ENCODE measurements around the gene PLP1. TPM values are rescaled to one million over a fixed set of nuclear protein-coding genes. Genes with fewer than 3 reads are reported as not detected.

Gene PLP1
- total RNA-seq, 4 donors from 2014 or later = 0.98 to 1.3 (median 1.2) TPM

DNA sequence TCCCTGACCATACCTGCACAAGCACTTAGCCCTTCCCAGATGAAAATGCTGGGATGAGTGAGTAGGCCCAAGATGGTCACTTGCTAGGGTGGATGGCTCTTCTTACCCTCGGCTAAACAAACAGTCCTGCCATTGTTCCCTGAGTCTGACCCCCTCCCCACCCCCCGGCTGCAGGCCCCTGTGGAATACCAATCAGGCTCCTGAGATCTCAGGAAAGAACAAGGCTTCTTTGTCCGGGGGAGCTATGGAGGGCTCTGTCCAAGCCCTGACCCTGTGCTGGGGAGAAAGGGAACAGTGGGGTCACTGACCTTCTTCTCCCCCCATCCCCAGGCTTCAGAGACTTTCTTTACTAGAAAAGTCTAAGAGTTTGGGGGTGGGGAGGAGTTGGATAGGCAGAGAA, 6.0 kb downstream of the PLP1 start:
- TF ChIP-seq, protein P1, sequence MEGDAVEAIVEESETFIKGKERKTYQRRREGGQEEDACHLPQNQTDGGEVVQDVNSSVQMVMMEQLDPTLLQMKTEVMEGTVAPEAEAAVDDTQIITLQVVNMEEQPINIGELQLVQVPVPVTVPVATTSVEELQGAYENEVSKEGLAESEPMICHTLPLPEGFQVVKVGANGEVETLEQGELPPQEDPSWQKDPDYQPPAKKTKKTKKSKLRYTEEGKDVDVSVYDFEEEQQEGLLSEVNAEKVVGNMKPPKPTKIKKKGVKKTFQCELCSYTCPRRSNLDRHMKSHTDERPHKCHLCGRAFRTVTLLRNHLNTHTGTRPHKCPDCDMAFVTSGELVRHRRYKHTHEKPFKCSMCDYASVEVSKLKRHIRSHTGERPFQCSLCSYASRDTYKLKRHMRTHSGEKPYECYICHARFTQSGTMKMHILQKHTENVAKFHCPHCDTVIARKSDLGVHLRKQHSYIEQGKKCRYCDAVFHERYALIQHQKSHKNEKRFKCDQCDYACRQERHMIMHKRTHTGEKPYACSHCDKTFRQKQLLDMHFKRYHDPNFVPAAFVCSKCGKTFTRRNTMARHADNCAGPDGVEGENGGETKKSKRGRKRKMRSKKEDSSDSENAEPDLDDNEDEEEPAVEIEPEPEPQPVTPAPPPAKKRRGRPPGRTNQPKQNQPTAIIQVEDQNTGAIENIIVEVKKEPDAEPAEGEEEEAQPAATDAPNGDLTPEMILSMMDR (IDR thresholded peaks at IDR 0.05; ENCODE audit: low read depth) = no peak

DNA sequence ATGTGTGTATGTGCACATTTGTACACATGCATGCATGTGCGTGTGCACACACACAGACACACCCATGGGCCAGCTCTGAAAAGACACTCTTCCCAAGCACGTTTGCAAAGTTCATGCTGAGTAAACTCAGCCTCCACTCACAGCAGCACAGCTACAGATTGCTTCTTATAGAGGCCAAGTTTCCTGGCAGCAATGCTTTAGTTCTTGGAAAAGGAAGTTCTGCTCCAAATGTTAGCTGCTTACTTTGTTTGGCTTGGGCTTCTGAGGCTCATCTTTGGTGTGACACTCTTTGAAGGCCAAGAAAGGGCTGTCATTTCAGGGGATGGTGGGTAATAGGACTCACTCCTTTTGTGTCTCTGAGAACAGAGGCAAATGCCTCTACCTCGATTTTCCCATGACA, 6.6 kb downstream of the PLP1 start:
- TF ChIP-seq, protein P1 (IDR thresholded peaks at IDR 0.05; ENCODE audit: low read depth) = no peak

DNA sequence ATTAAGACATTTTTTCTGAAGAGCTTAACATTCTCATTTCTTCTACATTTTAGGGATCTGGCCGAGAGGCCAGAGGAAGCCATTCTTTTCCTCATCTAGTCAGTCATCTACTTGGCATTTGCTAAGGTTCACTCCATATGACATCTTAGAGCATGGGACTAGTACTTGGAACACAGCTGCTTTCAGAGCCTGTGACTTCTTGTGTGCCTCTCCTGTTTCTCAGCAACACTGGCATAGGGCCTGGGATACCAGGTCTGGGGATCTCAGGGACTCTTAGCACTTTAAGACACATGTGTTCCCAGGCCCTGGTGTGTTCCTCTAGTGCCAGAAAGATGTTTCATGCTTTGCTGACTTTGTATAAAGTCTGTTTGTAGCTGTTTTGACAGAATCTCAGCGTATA, 7.3 kb downstream of the PLP1 start:
- TF ChIP-seq, protein P1 (IDR thresholded peaks at IDR 0.05; ENCODE audit: low read depth) = no peak

DNA sequence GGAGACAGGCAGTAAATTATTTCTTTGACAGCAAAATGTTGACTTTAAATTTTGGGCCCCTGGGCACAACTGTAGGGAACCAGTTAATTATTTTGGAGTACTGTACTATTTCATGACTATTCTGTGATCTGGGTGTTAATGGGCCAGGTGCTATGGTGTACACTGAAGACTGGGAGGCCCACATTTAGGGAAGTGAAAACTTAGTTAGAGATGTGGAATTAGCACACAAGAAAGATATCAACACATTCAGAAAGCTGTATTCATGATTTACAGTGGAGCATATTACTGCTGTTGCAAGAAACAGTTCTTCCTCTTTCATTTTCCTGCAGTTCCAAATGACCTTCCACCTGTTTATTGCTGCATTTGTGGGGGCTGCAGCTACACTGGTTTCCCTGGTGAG, 12.4 kb downstream of the PLP1 start:
- TF ChIP-seq, protein P1 (IDR thresholded peaks at IDR 0.05; ENCODE audit: low read depth) = no peak

DNA sequence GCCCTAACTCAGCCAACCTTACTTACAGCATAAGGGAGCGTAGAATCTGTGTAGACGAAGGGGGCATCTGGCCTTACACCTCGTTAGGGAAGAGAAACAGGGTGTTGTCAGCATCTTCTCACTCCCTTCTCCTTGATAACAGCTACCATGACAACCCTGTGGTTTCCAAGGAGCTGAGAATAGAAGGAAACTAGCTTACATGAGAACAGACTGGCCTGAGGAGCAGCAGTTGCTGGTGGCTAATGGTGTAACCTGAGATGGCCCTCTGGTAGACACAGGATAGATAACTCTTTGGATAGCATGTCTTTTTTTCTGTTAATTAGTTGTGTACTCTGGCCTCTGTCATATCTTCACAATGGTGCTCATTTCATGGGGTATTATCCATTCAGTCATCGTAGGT, 14.6 kb downstream of the PLP1 start:
- TF ChIP-seq, protein P1 (IDR thresholded peaks at IDR 0.05; ENCODE audit: low read depth) = no peak

DNA sequence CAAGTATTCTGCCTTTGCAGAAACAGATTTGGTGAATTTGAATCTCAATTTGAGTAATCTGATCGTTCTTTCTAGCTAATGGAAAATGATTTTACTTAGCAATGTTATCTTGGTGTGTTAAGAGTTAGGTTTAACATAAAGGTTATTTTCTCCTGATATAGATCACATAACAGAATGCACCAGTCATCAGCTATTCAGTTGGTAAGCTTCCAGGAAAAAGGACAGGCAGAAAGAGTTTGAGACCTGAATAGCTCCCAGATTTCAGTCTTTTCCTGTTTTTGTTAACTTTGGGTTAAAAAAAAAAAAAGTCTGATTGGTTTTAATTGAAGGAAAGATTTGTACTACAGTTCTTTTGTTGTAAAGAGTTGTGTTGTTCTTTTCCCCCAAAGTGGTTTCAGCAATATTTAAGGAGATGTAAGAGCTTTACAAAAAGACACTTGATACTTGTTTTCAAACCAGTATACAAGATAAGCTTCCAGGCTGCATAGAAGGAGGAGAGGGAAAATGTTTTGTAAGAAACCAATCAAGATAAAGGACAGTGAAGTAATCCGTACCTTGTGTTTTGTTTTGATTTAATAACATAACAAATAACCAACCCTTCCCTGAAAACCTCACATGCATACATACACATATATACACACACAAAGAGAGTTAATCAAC, 15.3 kb downstream of the PLP1 start:
- TF ChIP-seq, protein P1 (IDR thresholded peaks at IDR 0.05; ENCODE audit: low read depth) = no peak

DNA sequence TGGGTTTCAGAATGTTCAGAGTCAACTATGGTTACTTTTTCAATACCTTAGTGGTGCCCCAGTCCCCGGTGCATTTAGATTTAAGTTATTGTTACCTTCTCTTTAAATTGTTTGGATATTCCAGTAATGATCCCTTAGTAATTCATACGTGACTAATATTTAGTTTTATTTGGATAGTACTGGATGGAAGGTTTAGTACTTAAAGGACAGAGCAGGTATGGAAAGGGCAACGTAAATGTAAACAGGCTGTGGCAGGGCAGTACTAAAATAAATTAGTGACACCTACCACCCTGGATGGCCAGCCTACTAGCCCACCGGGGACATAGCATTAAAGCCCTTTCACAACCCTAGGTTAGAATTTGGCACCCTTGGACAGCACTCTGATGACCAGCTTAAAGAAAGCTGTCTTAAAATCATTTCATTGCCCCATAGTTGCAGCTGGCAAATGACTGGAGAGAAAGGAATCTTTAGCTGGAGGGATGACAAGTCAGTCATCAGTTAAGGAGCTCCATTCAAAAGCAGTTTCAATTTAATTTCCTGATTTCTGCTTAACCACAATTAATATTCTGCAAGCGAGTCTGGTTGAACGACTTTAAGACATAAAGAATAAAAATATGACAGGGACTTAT, 16.4 kb downstream of the PLP1 start:
- TF ChIP-seq, protein P1 (IDR thresholded peaks at IDR 0.05; ENCODE audit: low read depth) = no peak
